ENCODE data around the gene TUBGCP2. TPM values are rescaled to one million over a fixed set of nuclear protein-coding genes. Genes with fewer than 3 reads are reported as not detected.

TUBGCP2 gene
- total RNA-seq, 2 experiments from 2014 or later = 52.3 to 58.2 TPM

- Mint-ChIP-seq H3K36me3 (ENCODE audit: low read depth) (no peaks in the 10 kb centered on the region), H3K4me1 (peaks cover 9% of the 10 kb centered on the region), H3K27me3 (peaks cover 10% of the 10 kb centered on the region), H3K27ac (no peak overlapping the region), H3K4me3 (no peak overlapping the region), H3K9me3 (no peaks in the 10 kb centered on the region)
- CTCF ChIA-PET = interaction anchor here (0.8 kb wide), 1 partner anchor 11 kb away, joined by 3 read pairs; no protein-coding TSS in a partner anchor
- DNase-seq = no peak
- POLR2A ChIA-PET = no interaction called here
Measured at GRCh38 chr10:133247681-133248333, 60.9 kb downstream of the TUBGCP2 start.

DNA sequence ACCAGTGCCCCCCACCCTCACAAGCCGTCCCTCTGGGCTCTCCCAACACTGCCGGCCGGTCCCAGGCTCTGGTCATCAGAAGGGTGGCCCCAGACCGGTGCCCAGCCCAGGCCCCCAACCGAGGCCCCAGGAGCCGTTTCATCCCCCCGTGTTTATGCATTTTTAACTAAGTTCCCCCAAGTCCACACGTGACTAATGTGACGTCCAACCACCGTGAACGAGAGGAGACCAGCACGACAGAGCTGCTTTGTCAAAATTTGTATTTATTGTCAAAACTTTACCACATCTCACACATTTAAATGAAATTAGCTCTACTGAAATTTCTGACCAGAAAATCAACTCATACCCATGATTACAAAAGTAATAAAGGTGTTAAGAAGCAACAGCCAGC, 62.4 kb downstream of the TUBGCP2 start:
- H3K36me3 Mint-ChIP-seq (ENCODE audit: low read depth) = no peaks in the 10 kb centered on the region
- POLR2A ChIA-PET = interaction anchor here (1.7 kb wide), 1 partner anchor 13 kb away, joined by 4 read pairs; no protein-coding TSS in a partner anchor
- H3K27me3 Mint-ChIP-seq = peaks cover 21% of the 10 kb centered on the region

DNA sequence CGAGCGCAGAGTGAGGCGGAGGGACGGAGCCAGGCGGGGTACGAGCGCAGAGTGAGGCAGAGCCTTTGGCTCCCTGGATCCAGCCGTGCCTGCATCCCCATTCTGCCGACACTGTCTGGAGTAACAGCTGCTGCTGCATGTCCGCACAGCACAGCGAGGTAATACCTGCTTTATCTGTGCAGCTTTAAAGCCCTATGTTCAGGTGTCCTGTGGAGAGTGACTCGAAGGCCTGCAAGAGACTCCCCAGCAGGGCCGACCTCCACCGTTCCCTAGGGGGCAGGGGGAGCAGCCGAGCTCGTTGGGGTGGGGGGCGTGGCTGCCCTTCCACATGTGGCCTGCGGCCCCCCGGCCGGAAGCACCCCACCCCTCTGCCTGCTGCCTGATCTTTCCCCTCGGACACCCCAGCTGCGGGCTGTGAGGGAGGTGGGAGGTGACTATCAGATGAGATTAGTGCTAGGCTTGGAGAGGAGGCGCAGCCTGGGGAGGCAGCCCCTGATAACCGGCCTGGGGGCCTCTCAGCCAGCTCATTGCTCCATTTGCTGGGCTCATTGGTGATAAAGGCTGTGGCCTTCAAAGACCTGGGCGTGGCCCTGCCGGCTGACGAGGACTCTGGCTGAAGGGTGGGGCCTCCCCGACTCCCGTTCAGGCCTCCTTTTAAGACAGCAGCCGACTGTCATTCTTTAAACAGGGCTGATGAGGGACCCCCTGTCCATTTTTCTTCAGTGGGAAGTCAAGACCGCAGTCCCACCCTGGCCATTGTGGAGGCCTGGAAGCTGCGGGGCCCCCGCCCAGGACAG, 63.0 kb downstream of the TUBGCP2 start:
- Mint-ChIP-seq H3K4me3 (no peak overlapping the region), H3K9me3 (no peaks in the 10 kb centered on the region), H3K27me3 (peaks cover 27% of the 10 kb centered on the region), H3K27ac (no peak overlapping the region), H3K36me3 (ENCODE audit: low read depth) (no peaks in the 10 kb centered on the region), H3K4me1 (peaks cover 27% of the 10 kb centered on the region)
- ChIA-PET CTCF (interaction anchor here (0.9 kb wide), 1 partner anchor 13 kb away, joined by 3 read pairs; no protein-coding TSS in a partner anchor), POLR2A (interaction anchor here (1.7 kb wide), 1 partner anchor 13 kb away, joined by 4 read pairs; no protein-coding TSS in a partner anchor)
- DNase-seq = no peak

More for the DNA sequence above, 62.4 kb downstream of the TUBGCP2 start:
- no peaks in the 10 kb centered on the region for H3K9me3 Mint-ChIP-seq
- CTCF ChIA-PET = no interaction called here
- no peak overlapping the region for H3K4me3 Mint-ChIP-seq
- H3K4me1 Mint-ChIP-seq = peaks cover 21% of the 10 kb centered on the region
- DNase-seq = no peak
- H3K27ac Mint-ChIP-seq = no peak overlapping the region

- peaks cover 28% of the 10 kb centered on the region for H3K4me1 Mint-ChIP-seq
- POLR2A ChIA-PET = no interaction called here
- no peak overlapping the region for H3K27ac Mint-ChIP-seq
- H3K27me3 Mint-ChIP-seq = peaks cover 33% of the 10 kb centered on the region
- no peak overlapping the region for H3K4me3 Mint-ChIP-seq
- CTCF ChIA-PET = no interaction called here
- H3K36me3 Mint-ChIP-seq (ENCODE audit: low read depth) = no peaks in the 10 kb centered on the region
- no peak for DNase-seq
- no peaks in the 10 kb centered on the region for H3K9me3 Mint-ChIP-seq
Measured at GRCh38 chr10:133243593-133243992, 65.1 kb downstream of the TUBGCP2 start.

- no peaks in the 10 kb centered on the region for H3K9me3 Mint-ChIP-seq
- H3K27me3 Mint-ChIP-seq = peaks cover 37% of the 10 kb centered on the region
- POLR2A ChIA-PET = no interaction called here
- no peak overlapping the region for H3K27ac Mint-ChIP-seq
- CTCF ChIA-PET = no interaction called here
- H3K4me1 Mint-ChIP-seq = peaks cover 28% of the 10 kb centered on the region
- no peak overlapping the region for H3K4me3 Mint-ChIP-seq
- DNase-seq = no peak
- no peaks in the 10 kb centered on the region for H3K36me3 Mint-ChIP-seq (ENCODE audit: low read depth)
Measured at GRCh38 chr10:133242611-133243356, 65.9 kb downstream of the TUBGCP2 start.

DNA sequence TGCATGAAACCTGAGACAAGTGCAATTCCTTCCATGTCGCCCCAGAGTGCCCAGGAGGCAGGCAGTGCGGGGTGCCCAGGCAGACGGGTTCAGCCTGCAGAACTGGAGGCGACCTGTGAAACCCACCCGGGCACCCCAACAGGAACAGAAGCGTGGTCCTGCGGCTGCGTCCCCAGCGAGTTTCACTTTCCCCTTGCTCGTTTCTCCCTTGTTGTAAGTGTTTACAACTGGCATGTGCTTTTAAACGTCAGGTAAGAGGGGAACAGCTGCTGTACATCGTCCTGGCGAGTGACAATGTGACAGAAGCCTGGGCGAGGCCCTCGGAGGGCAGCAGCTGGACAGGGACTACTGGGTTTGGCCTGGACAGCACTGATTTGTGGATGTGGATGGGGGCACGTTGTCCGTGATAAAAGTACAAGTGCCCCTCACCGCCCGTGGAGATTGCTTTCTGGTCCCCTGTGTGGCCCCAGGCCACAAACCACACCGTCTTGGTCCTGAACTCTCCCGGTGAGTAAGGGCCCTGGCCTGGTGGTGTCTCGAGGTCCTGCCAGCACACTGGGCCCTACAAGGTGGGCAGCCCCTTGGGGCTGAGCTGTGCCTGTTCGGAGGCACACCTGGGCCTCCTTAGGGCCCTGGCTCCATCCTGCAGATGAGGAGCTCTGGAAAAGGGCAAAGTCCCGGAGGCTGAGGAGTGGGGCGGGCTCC, 67.0 kb downstream of the TUBGCP2 start:
- Mint-ChIP-seq H3K36me3 (ENCODE audit: low read depth) (no peaks in the 10 kb centered on the region), H3K27ac (no peak overlapping the region), H3K4me1 (peaks cover 25% of the 10 kb centered on the region), H3K27me3 (peaks cover 41% of the 10 kb centered on the region), H3K4me3 (peak overlapping the region; percentile 69), H3K9me3 (no peaks in the 10 kb centered on the region)
- ChIA-PET POLR2A (interaction anchor here (1.2 to 1.3 kb wide), 2 partner anchors 15 to 18 kb away, joined by 3 to 4 read pairs; no protein-coding TSS in a partner anchor), CTCF (no interaction called here)
- DNase-seq = peak; percentile 28

GRCh38 chr10:133239990-133240389, 68.7 kb downstream of the TUBGCP2 start:
- CTCF ChIA-PET = no interaction called here

DNA sequence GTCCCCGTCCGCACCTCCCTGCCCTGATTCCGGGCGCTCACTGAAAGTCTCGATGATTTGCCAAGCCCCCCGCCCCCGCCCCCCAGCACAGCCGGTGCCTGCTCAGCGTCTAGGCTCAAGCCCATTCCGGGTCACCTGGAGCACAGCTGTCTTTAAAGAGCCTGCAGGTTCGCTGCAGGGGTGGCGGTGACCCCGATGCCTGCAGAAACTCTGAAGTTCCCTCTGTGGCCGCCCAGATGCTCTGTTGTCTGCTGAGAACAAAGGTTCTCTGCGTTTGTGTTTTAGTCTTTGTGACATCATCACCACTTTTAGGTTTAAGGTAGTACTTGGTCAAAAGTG, 70.2 kb downstream of the TUBGCP2 start:
- H3K27ac Mint-ChIP-seq = no peak overlapping the region
- peaks cover 61% of the 10 kb centered on the region for H3K27me3 Mint-ChIP-seq
- POLR2A ChIA-PET = no interaction called here
- peaks cover 31% of the 10 kb centered on the region for H3K4me1 Mint-ChIP-seq
- H3K4me3 Mint-ChIP-seq = no peak overlapping the region
- no peak for DNase-seq
- no peaks in the 10 kb centered on the region for H3K9me3 Mint-ChIP-seq
- H3K36me3 Mint-ChIP-seq (ENCODE audit: low read depth) = no peaks in the 10 kb centered on the region
- CTCF ChIA-PET = no interaction called here

More at GRCh38 chr10:133239990-133240389, 68.7 kb downstream of the TUBGCP2 start:
- no peak for DNase-seq
- H3K27ac Mint-ChIP-seq = no peak overlapping the region
- H3K27me3 Mint-ChIP-seq = peaks cover 47% of the 10 kb centered on the region
- H3K36me3 Mint-ChIP-seq (ENCODE audit: low read depth) = no peaks in the 10 kb centered on the region
- H3K4me1 Mint-ChIP-seq = peaks cover 29% of the 10 kb centered on the region
- POLR2A ChIA-PET = no interaction called here
- no peak overlapping the region for H3K4me3 Mint-ChIP-seq
- H3K9me3 Mint-ChIP-seq = no peaks in the 10 kb centered on the region

DNA sequence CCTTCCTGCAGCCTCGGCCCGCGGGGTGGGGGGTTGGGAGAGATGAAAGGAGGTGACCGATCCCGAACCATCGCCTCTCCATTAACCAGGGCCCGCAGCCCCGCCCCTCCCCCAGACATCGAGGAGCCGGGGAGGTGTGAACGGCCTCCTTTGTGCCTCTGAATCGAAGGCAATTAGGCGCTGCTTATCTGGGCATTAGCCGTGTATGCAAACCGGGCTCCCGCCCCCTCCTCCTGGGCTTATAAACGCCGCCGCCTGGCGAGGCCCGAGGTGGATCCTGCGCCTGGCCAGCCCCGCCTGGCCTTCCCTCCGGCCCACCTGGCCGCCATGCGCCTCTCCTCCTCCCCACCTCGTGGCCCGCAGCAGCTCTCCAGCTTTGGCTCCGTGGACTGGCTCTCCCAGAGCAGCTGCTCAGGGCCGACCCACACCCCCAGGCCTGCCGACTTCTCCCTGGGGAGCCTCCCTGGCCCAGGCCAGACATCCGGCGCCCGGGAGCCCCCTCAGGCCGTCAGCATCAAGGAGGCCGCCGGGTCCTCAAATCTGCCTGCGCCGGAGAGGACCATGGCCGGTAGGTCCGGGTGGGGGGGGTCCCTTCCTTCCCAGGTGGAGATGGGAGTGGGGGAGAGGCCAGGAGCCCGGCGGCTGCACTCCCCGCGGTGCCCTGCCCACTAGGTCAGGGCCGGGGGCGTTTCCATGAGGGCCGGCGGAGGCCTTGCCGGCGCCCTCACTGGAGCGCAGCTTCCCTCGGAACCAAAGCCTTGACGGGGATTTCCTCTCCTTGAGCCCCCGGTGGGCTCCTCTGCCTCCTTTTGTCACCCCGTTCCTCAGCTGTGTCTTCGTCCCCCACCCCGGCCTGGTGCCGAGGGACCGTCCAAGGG, 70.8 kb downstream of the TUBGCP2 start, which contains the start of gene VENTX:
TSS of gene VENTX (plus strand) at position 268 of the 878 bp plus-strand sequence. CDS start at position 328, 60 bp downstream.
- ChIA-PET CTCF (no interaction called here), POLR2A (no interaction called here)
- Mint-ChIP-seq H3K9me3 (no peaks in the 10 kb centered on the region), H3K27me3 (peaks cover 61% of the 10 kb centered on the region), H3K36me3 (ENCODE audit: low read depth) (no peaks in the 10 kb centered on the region), H3K27ac (no peak within 1 kb of the TSS), H3K4me3 (no peak within 1 kb of the TSS), H3K4me1 (peaks cover 28% of the 10 kb centered on the region)
- DNase-seq = no peak

DNA sequence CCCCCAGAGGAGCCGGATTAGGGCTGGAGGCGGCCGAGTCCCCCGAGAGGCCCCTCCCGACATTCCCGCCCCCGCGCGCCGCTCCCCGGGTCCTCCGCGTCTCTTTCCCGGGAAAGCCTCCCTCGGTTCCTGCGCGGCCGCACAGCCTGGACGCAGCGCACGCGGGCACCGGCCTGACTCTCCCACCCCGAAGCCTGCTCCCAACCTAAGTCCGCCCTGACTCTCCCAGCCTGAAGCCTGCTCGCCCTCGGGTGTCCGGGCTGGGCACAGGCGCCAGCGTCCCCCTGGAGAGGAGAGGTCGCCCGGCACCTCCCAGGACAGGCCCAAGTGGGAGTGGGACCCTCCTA, 71.5 kb downstream of the TUBGCP2 start:
- no peak overlapping the region for H3K4me3 Mint-ChIP-seq
- no peaks in the 10 kb centered on the region for H3K9me3 Mint-ChIP-seq
- no peaks in the 10 kb centered on the region for H3K36me3 Mint-ChIP-seq (ENCODE audit: low read depth)
- CTCF ChIA-PET = no interaction called here
- peaks cover 62% of the 10 kb centered on the region for H3K27me3 Mint-ChIP-seq
- POLR2A ChIA-PET = no interaction called here
- no peak for DNase-seq
- H3K27ac Mint-ChIP-seq = no peak overlapping the region
- peaks cover 25% of the 10 kb centered on the region for H3K4me1 Mint-ChIP-seq

GRCh38 chr10:133236401-133237240, 72.1 kb downstream of the TUBGCP2 start:
- Mint-ChIP-seq H3K4me1 (peaks cover 20% of the 10 kb centered on the region), H3K4me3 (no peak overlapping the region), H3K9me3 (no peaks in the 10 kb centered on the region), H3K27me3 (peaks cover 65% of the 10 kb centered on the region), H3K36me3 (ENCODE audit: low read depth) (no peaks in the 10 kb centered on the region), H3K27ac (no peak overlapping the region)
- ChIA-PET CTCF (no interaction called here), POLR2A (no interaction called here)
- no peak for DNase-seq
